ENCODE results near the gene FOXRED2. TPM values are rescaled to one million over a fixed set of nuclear protein-coding genes. Genes with fewer than 3 reads are reported as not detected.

FOXRED2 gene
- total RNA-seq (2022; extraction: Qiagen RNA extraction; ENCODE audit: low read depth): 12.1 to 17.3 TPM (median 15.4 TPM) in 5 replicates

GRCh38 chr22:36506637-36507517 is at the start of gene FOXRED2:
TSS of gene FOXRED2 (minus strand) at chr22:36507040. CDS start at chr22:36506422, 618 bp downstream.

GRCh38 chr22:36528795-36529751 is 22.2 kb upstream of the FOXRED2 start, which contains the start of gene EIF3D:
TSS of gene EIF3D (minus strand) at chr22:36529166. CDS start at chr22:36526121, 3,045 bp downstream.

DNA sequence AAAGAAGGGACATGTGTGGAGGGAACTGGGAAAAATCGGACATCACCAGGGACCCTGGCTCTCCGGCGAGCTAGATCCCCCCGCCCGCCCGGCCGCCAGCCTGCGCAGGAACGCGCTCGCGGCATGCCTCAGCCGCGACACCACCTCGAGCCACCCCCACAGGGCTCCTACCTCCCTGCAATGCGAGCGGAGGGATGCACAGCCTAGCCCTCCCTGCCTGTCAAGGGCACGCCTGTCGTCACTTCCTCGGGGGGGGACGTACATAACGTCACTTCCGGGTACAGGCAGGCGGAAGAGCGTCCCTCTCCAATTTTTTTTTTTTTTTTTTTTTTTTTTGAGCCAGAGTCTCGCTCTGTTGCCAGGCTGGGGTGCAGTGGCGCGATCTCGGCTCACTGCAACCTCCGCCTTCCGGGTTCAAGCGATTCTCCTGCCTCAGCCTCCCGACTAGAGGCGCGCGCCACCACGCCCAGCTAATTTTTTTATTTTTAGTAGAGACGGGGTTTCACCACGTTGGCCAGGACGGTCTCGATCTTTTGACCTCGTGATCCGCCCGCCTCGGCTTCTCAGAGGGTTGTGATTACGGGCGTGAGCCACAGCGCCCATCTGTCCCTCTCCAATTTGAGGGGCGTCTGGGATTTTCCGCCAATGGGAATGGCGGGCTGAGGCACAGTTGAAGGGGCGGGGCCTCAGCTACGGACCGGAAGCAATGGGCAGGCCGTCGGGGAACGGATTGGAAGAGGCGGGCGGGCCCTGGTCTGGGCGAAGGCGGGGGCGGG is 25.3 kb downstream of the FOXRED2 start, which contains the start of gene TXN2:
TXN2 (minus strand) TSS at position 248 of the 776 bp plus-strand sequence. CDS start 803 bp downstream, outside the sequence.

Other genes with a start within 250 kb of the FOXRED2 start
- 166 to 193 TPM (median 184 TPM) in 5 replicates for gene MYH9, start 119.1 kb downstream of the FOXRED2 start, total RNA-seq (2022; extraction: Qiagen RNA extraction; ENCODE audit: low read depth)
- 56.0 to 72.4 TPM (median 67.6 TPM) in 5 replicates for gene TXN2, start 25.4 kb downstream of the FOXRED2 start, total RNA-seq (2022; extraction: Qiagen RNA extraction; ENCODE audit: low read depth)
- gene EIF3D, start 22.1 kb upstream of the FOXRED2 start, total RNA-seq (2022; extraction: Qiagen RNA extraction; ENCODE audit: low read depth): 152 to 208 TPM (median 168 TPM) in 5 replicates
- gene CACNG2, start 196.7 kb upstream of the FOXRED2 start, total RNA-seq (2022; extraction: Qiagen RNA extraction; ENCODE audit: low read depth): not detected in 5 replicates

All from A549 treated with RU486 at 1 μM for 4 hours (cell line).